ENCODE data around the gene SSB. TPM values are rescaled to one million over a fixed set of nuclear protein-coding genes. Genes with fewer than 3 reads are reported as not detected.

Gene SSB
- total and polyA plus RNA-seq, 2 donors (not counting 1 experiment from before 2014, with no cell fraction given) = 17.7 to 81.3 TPM

DNA sequence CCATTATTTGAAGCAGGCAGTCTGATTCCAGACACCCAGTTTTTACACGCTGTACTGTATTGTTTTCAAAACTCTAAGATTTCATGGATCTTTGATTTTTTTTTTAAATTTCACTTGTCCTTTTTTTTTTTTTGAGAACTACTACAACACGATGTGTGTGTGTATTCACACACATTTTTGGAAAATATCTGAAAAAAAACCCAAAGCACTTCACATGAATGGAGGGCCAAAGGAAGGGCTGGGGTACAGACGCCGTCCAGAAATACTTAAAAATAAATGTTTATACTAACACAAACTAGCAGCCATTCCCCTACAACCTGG lies 314 bp upstream of the SSB start:
- H2AFZ ChIP-seq (ENCODE audit: insufficient read depth, low read depth, low read length, poor library complexity, severe bottlenecking) = peak overlapping the region; percentile 77
- H3K4me1 Mint-ChIP-seq = peaks cover 25% of the 10 kb centered on the region
- ATAC-seq (ENCODE audit: low read depth) = no peak
- H3K27ac ChIP-seq (ENCODE audit: low read length in 2 of 2) = peak overlapping the region; percentile 86 to 95
- no peak for DNase-seq
- H3K9me3 ChIP-seq (ENCODE audit: control extremely low read depth in 1 of 3, control insufficient read depth in 2 of 3, insufficient read depth in 1 of 3, low read length in 2 of 3) = no peaks in the 10 kb centered on the region
- H3K27ac Mint-ChIP-seq = peak overlapping the region; percentile 88
- peaks cover 10 to 15% of the 10 kb centered on the region in 2 donors for H3K4me1 ChIP-seq (ENCODE audit: control insufficient read depth in 2 of 2, insufficient read depth in 2 of 2, low read length in 2 of 2)
- H3K79me2 ChIP-seq (ENCODE audit: control insufficient read depth, insufficient read depth, low read length) = peaks cover 34% of the 10 kb centered on the region
- ChIA-PET POLR2A (interaction anchor here (0.8 to 1.6 kb wide), 5 partner anchors 10 to 214 kb away, joined by 3 to 6 read pairs (median 4); partner anchors contain the start of genes CFAP210, METTL5, PHOSPHO2 and PPIG), CTCF (interaction anchor here (0.9 to 2.1 kb wide), 2 partner anchors 9 to 26 kb away, joined by 3 to 5 read pairs; partner anchors contain the start of gene METTL5)
- H3K9me3 Mint-ChIP-seq (ENCODE audit: insufficient read depth) = no peaks in the 10 kb centered on the region
- peak overlapping the region; percentile 30 to 91 (median 71) for H3K4me3 ChIP-seq (ENCODE audit: control extremely low read depth in 1 of 5, extremely low read depth in 1 of 5, insufficient read depth in 1 of 5, low read depth in 2 of 5, low read length in 4 of 5)
- peak overlapping the region; percentile 95 for H3K4me3 Mint-ChIP-seq
- WGBS (ENCODE audit: insufficient coverage) = no CpG with 5 or more reads among the region's 4 CpGs
- no peaks in the 10 kb centered on the region for H3K27me3 ChIP-seq (replicated peaks in 1 of 4; ENCODE audit: control extremely low read depth in 1 of 4, control insufficient read depth in 3 of 4, insufficient read depth in 4 of 4, low read length in 3 of 4)
- H3K9ac ChIP-seq (ENCODE audit: low read length) = peak overlapping the region; percentile 92
- H4K20me1 ChIP-seq (ENCODE audit: control insufficient read depth, insufficient read depth, low read length, poor library complexity, severe bottlenecking) = no peaks in the 10 kb centered on the region
- no peaks in the 10 kb centered on the region for H3K27me3 Mint-ChIP-seq
- H3K4me2 ChIP-seq (replicated peaks; ENCODE audit: low read depth, low read length, poor library complexity, severe bottlenecking) = peak overlapping the region; percentile 85
- intact Hi-C loops (cut with micrococcal nuclease) = loop anchor here (1.0 to 5.0 kb wide), 3 partner anchors 29 to 226 kb away; partner anchors contain the start of genes CFAP210, FASTKD1, PHOSPHO2 and UBR3
- H3K36me3 ChIP-seq (replicated peaks in 1 of 2; ENCODE audit: control extremely low read depth in 1 of 2, control insufficient read depth in 1 of 2, extremely low read depth in 1 of 2, insufficient read depth in 2 of 2, low read length in 1 of 2) = peaks cover 0 to 7% of the 10 kb centered on the region in 2 experiments
- no peak for TF ChIP-seq EZH2 (IDR thresholded peaks at IDR 0.05; ENCODE audit: borderline replicate concordance, insufficient read depth, low read depth, low read length, poor library complexity, severe bottlenecking)
- TF ChIP-seq, protein P1, sequence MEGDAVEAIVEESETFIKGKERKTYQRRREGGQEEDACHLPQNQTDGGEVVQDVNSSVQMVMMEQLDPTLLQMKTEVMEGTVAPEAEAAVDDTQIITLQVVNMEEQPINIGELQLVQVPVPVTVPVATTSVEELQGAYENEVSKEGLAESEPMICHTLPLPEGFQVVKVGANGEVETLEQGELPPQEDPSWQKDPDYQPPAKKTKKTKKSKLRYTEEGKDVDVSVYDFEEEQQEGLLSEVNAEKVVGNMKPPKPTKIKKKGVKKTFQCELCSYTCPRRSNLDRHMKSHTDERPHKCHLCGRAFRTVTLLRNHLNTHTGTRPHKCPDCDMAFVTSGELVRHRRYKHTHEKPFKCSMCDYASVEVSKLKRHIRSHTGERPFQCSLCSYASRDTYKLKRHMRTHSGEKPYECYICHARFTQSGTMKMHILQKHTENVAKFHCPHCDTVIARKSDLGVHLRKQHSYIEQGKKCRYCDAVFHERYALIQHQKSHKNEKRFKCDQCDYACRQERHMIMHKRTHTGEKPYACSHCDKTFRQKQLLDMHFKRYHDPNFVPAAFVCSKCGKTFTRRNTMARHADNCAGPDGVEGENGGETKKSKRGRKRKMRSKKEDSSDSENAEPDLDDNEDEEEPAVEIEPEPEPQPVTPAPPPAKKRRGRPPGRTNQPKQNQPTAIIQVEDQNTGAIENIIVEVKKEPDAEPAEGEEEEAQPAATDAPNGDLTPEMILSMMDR (IDR thresholded peaks at IDR 0.05) = no peak

DNA sequence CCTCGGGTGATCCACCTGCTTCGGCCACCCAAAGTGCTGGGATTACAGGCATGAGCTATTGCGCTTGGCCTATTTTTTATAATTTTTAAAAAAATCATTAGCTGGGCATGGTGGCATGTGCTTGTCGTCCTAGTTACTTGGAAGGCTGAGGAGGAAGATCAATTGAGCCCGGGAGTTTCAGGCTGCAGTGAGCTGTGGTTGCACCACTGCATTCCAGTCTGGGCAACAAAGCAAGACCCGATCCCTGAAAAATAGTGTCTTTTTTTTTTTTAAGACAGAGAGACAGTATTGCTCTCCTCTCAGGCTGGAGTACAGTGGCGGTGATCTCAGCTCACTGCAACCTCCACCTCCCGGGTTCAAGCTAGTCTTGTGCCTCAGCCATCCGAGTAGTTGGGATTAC lies 4.8 kb downstream of the SSB start:
- Histone ChIP-seq H3K4me3 (ENCODE audit: control extremely low read depth in 1 of 5, extremely low read depth in 1 of 5, insufficient read depth in 1 of 5, low read depth in 2 of 5, low read length in 4 of 5) (no peak overlapping the region), H3K27me3 (replicated peaks in 1 of 4; ENCODE audit: control extremely low read depth in 1 of 4, control insufficient read depth in 3 of 4, insufficient read depth in 4 of 4, low read length in 3 of 4) (no peaks in the 10 kb centered on the region), H3K9ac (ENCODE audit: low read length) (no peak overlapping the region), H3K4me1 (ENCODE audit: control insufficient read depth in 2 of 2, insufficient read depth in 2 of 2, low read length in 2 of 2) (peaks cover 6 to 9% of the 10 kb centered on the region in 2 donors), H3K27ac (ENCODE audit: low read length in 2 of 2) (no peak overlapping the region), H2AFZ (ENCODE audit: insufficient read depth, low read depth, low read length, poor library complexity, severe bottlenecking) (no peak overlapping the region), H3K36me3 (replicated peaks in 1 of 2; ENCODE audit: control extremely low read depth in 1 of 2, control insufficient read depth in 1 of 2, extremely low read depth in 1 of 2, insufficient read depth in 2 of 2, low read length in 1 of 2) (peaks cover 0 to 40% of the 10 kb centered on the region in 2 experiments), H4K20me1 (ENCODE audit: control insufficient read depth, insufficient read depth, low read length, poor library complexity, severe bottlenecking) (no peaks in the 10 kb centered on the region), H3K9me3 (ENCODE audit: control extremely low read depth in 1 of 3, control insufficient read depth in 2 of 3, insufficient read depth in 1 of 3, low read length in 2 of 3) (no peaks in the 10 kb centered on the region), H3K4me2 (replicated peaks; ENCODE audit: low read depth, low read length, poor library complexity, severe bottlenecking) (no peak overlapping the region), H3K79me2 (ENCODE audit: control insufficient read depth, insufficient read depth, low read length) (peaks cover 45% of the 10 kb centered on the region)
- no peaks in the 10 kb centered on the region for H3K9me3 Mint-ChIP-seq (ENCODE audit: insufficient read depth)
- CTCF ChIA-PET = interaction anchor here (1.2 kb wide), 1 partner anchor 21 kb away, joined by 3 read pairs; no protein-coding TSS in a partner anchor
- no peak for DNase-seq
- no peak for TF ChIP-seq EZH2 (IDR thresholded peaks at IDR 0.05; ENCODE audit: borderline replicate concordance, insufficient read depth, low read depth, low read length, poor library complexity, severe bottlenecking)
- TF ChIP-seq, protein P1 (IDR thresholded peaks at IDR 0.05) = no peak
- no peak for ATAC-seq (ENCODE audit: low read depth)
- no peaks in the 10 kb centered on the region for H3K27me3 Mint-ChIP-seq
- H3K27ac Mint-ChIP-seq = no peak overlapping the region
- H3K4me3 Mint-ChIP-seq = no peak overlapping the region
- POLR2A ChIA-PET = no interaction called here
- H3K4me1 Mint-ChIP-seq = peaks cover 21% of the 10 kb centered on the region
- intact Hi-C loops (cut with micrococcal nuclease) = no loop called here
- WGBS (ENCODE audit: insufficient coverage) = 98% methylated on average over 5 of the region's 9 CpGs

Measured in B cell (primary cell).